ENCODE results near the gene NAV2. TPM values are rescaled to one million over a fixed set of nuclear protein-coding genes. Genes with fewer than 3 reads are reported as not detected.

The NAV2 gene
- total RNA-seq, 1 experiment from 2014 or later: 22.7 TPM

GRCh38 chr11:19869466-19869865 lies 156.8 kb downstream of the NAV2 start:
- in situ Hi-C loops (cut with HindIII; ENCODE audit: low pct_unique_long_range_greater_than_20kb, low sequenced_read_pairs): no loop called here

DNA sequence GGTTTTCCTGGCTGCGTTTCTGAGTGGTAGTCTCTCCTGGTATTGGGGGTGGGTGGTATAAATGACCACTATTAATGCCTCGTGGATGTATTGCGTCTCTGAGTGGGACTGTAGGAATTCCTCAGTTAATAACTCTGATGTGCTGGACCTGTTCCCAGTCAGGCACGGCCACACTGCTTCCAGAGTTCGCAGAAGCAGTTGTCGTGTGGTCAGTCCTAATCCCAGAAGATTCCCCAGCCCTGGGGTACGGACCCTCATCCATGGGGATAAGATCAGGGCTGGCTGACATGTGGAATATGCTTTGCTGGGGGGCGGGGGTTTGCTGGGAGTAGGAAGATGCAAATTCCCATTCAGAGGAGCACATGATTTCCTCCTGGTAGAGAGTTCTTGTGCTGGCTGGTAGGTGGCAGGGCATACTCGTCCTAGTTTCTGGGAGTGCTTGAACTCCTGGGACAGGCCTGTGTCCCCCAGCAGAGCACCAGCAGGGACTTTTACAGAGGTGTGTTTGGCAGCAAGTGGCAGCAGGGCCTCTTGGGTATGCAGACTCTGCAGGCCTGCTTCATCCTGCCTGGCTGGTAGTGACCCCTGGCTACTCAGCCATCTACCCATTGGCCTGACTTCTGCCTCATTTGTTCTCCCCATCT lies 157.4 kb downstream of the NAV2 start:
- DNase-seq (ENCODE audit: low read depth, low spot score): no peak
- no peaks in the 10 kb centered on the region for H3K4me1 ChIP-seq (ENCODE audit: control insufficient read depth, insufficient read depth, low read length)
- H3K9me3 ChIP-seq (ENCODE audit: control insufficient read depth, insufficient read depth, low read depth, low read length): no peaks in the 10 kb centered on the region
- no peaks in the 10 kb centered on the region for H3K36me3 ChIP-seq (ENCODE audit: control insufficient read depth, insufficient read depth, low read length)
- no peaks in the 10 kb centered on the region for H3K27me3 ChIP-seq (ENCODE audit: control insufficient read depth, insufficient read depth, low read length)
- intact Hi-C loops (cut with micrococcal nuclease; ENCODE audit: unreplicated experiment): no loop called here
- POLR2A ChIA-PET: no interaction called here
- ATAC-seq: no peak
- H3K4me3 ChIP-seq (ENCODE audit: low read depth in 2 of 2, low read length in 2 of 2): no peak overlapping the region
- TF ChIP-seq SIN3A (IDR thresholded peaks at IDR 0.05; ENCODE audit: borderline replicate concordance, insufficient read depth, low read depth, low read length) (no peak), POLR2AphosphoS5 (IDR thresholded peaks at IDR 0.05; ENCODE audit: low read depth, low read length) (no peak), REST (IDR thresholded peaks at IDR 0.05; ENCODE audit: insufficient read depth in 1 of 2, low read depth in 2 of 2, low read length in 1 of 2) (no peak), TCF7L2 (IDR thresholded peaks at IDR 0.05; ENCODE audit: low read depth, low read length) (no peak)
- TF ChIP-seq, protein P1, sequence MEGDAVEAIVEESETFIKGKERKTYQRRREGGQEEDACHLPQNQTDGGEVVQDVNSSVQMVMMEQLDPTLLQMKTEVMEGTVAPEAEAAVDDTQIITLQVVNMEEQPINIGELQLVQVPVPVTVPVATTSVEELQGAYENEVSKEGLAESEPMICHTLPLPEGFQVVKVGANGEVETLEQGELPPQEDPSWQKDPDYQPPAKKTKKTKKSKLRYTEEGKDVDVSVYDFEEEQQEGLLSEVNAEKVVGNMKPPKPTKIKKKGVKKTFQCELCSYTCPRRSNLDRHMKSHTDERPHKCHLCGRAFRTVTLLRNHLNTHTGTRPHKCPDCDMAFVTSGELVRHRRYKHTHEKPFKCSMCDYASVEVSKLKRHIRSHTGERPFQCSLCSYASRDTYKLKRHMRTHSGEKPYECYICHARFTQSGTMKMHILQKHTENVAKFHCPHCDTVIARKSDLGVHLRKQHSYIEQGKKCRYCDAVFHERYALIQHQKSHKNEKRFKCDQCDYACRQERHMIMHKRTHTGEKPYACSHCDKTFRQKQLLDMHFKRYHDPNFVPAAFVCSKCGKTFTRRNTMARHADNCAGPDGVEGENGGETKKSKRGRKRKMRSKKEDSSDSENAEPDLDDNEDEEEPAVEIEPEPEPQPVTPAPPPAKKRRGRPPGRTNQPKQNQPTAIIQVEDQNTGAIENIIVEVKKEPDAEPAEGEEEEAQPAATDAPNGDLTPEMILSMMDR (IDR thresholded peaks at IDR 0.05): no peak
- no TSS peak for BruUV-seq (replicated peaks)
- CTCF ChIA-PET: no interaction called here
- in situ Hi-C loops (cut with HindIII; ENCODE audit: low pct_unique_long_range_greater_than_20kb, low sequenced_read_pairs): no loop called here
- H3K27ac ChIP-seq (ENCODE audit: low read length): no peak overlapping the region

More at GRCh38 chr11:19869466-19869865, 156.8 kb downstream of the NAV2 start:
- POLR2A ChIA-PET: no interaction called here
- H3K4me1 ChIP-seq (ENCODE audit: control insufficient read depth, insufficient read depth, low read length): no peaks in the 10 kb centered on the region
- TF ChIP-seq TCF7L2 (IDR thresholded peaks at IDR 0.05; ENCODE audit: low read depth, low read length) (no peak), REST (IDR thresholded peaks at IDR 0.05; ENCODE audit: insufficient read depth in 1 of 2, low read depth in 2 of 2, low read length in 1 of 2) (no peak), SIN3A (IDR thresholded peaks at IDR 0.05; ENCODE audit: borderline replicate concordance, insufficient read depth, low read depth, low read length) (no peak), POLR2AphosphoS5 (IDR thresholded peaks at IDR 0.05; ENCODE audit: low read depth, low read length) (no peak)
- TF ChIP-seq, protein P1 (IDR thresholded peaks at IDR 0.05): no peak
- no peak for ATAC-seq
- CTCF ChIA-PET: no interaction called here
- H3K4me3 ChIP-seq (ENCODE audit: low read depth in 2 of 2, low read length in 2 of 2): no peak overlapping the region
- no peak overlapping the region for H3K27ac ChIP-seq (ENCODE audit: low read length)
- H3K27me3 ChIP-seq (ENCODE audit: control insufficient read depth, insufficient read depth, low read length): no peaks in the 10 kb centered on the region
- no peaks in the 10 kb centered on the region for H3K36me3 ChIP-seq (ENCODE audit: control insufficient read depth, insufficient read depth, low read length)
- no peaks in the 10 kb centered on the region for H3K9me3 ChIP-seq (ENCODE audit: control insufficient read depth, insufficient read depth, low read depth, low read length)
- DNase-seq (ENCODE audit: low read depth, low spot score): no peak
- intact Hi-C loops (cut with micrococcal nuclease; ENCODE audit: unreplicated experiment): no loop called here
- no TSS peak for BruUV-seq (replicated peaks)
